ENCODE measurements around the gene SMPDL3B.

SMPDL3B gene

DNA sequence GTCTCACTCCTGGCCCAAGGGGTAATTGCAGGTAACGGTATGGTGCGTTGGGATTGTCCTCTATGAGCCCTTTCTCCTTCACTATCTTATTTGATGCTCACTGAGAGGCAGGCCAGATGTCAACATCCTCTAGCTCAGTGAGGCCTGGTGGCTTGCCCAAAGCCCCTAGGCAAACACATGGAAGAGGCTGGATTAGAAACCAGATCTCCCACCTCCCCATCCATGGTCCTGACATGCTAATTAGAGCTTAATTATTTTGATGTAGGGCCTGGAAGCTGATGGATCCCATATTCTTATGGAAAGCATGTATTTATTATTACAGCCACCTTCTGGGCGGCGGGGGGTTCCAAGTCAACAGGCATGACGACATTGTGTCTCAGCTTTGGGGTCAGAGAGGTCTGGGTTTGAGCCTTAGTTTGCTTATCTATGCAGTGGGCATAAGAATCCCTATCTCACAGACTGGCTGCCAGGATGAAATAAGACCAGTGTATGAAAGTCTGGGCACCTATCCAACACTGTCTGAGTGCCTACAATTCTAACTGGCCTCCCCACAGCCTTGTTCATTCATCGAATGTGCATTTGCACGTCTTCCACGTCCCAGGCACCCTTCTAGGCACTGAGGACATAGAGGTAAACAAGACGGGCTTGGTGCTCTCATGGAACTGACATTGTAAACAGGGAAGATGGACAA lies 6.2 kb downstream of the SMPDL3B start:
- DNase-seq, result no peak

DNA sequence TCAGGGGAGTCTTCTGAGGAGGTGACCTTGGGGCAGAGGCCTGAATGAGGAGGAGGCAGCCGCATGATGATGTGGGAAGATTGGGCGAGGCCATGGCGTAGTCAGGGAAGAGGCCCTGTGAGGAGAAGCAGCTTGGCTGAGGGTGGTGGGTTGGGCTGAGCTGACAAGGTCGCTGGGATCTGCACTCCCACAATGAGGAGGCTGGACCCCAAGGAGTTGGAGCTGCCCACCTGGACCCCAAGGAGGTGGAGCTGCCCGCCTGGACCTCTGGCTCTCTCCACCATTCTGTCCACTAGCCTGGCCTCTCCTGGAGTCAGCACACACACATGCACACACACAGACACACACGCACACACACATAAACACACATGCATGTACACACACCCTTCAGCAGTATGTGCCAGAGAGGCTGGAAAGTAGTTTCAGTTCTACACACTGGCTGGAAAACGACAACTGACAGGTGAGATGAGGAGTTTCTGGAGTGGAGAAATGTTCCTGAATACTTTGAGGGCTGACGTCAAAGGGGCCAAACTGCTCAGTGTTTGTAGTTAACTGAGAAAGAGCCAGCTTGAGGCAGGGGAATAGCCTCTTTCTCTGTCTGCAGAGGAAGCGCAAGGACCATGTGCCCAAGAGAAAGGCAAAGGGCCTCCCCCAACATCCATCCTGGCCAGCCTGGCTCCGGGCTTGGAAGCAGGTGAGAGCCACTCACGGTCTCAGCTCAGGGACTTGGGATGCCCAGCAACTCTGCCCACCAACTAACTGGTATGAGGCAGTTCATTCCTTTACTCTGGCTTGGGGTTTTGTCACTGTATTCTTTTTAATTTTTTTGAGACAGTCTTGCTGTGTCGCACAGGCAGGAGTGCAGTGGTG lies 7.1 kb downstream of the SMPDL3B start:
- DNase-seq, result no peak

DNA sequence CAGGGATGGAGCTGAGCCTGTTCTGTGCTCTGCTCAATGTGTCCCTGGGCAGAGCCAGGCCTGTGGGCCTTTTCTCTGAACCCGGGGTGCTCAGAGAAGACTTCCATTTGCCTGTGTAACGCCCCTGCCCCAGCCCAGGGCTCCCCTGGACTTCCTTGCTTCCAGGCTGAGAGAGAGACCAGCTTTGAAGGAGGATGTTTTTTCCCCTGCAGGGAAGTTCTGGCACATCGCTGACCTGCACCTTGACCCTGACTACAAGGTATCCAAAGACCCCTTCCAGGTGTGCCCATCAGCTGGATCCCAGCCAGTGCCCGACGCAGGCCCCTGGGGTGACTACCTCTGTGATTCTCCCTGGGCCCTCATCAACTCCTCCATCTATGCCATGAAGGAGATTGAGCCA lies 10.2 kb downstream of the SMPDL3B start:
- no peak for DNase-seq

DNA sequence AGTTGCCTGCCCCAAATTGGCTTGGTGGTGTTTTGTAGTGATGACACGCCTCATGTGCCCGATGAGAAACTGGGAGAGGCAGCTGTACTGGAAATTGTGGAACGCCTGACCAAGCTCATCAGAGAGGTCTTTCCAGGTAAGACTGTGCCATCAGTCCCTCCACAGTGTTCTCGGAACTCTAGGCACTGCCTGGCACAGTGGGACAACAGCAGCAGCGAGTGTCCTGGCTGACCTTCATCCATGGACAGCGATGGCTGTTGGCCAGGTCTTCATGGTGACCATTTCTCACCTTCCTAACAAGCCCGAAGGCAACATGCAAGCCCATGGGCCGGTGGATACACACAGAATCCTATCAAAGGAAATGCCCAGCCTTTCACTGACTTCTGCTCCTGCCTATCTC lies 14.2 kb downstream of the SMPDL3B start:
- no peak for DNase-seq

DNA sequence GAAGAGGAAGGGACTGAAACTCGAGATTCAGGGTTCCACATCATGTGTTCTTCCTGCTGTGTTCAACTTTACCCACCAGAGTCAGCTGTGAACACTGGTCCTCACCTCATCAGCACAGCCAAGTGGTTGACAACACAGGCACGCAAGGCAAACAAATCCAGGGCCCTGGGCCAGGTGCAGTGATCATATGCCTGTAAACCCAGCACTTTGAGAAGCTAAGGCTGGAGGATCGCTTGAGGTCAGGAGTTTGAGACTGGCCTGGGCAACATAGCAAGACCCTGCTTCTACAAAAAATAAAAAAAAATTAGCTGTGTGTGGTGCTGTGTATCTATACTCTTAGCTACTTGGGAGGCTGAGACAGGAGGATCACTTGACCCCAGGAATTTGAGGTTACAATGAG lies 16.6 kb downstream of the SMPDL3B start:
- no peak for DNase-seq

DNA sequence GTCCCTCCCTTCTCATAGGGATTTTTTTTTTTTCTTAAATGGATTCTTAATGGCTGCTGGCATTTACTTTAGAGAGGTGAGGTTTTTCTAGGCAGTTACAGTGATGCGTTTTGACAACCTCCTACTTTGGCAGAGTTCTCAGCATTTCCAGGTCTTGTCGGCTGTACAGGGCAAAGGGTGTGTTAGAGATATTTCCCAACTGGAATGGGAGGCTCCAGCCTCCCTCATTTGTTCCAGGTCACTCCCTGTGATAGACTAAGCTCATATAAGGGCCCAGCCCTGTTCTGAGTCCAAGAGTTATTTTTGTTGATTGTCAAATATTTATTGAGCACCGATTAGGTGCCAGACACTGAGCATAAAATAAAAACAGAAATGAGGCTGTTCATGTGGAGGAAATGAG lies 17.3 kb downstream of the SMPDL3B start:
- no peak for DNase-seq

DNA sequence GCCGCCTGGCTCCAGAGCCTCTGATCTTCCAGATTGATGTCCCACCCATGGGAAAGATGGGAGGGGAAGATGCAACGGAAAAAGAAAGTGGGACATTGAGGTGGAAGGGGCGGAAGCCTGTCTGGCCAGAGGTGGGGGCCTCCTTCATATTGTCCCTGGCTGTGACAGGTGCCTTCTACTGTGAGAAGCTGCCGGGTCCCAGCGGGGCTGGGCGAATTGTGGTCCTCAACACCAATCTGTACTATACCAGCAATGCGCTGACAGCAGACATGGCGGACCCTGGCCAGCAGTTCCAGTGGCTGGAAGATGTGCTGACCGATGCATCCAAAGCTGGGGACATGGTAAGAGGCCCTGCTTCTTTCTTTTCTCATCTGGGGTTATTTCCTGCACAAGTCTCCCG lies 19.4 kb downstream of the SMPDL3B start:
- no peak for DNase-seq

DNA sequence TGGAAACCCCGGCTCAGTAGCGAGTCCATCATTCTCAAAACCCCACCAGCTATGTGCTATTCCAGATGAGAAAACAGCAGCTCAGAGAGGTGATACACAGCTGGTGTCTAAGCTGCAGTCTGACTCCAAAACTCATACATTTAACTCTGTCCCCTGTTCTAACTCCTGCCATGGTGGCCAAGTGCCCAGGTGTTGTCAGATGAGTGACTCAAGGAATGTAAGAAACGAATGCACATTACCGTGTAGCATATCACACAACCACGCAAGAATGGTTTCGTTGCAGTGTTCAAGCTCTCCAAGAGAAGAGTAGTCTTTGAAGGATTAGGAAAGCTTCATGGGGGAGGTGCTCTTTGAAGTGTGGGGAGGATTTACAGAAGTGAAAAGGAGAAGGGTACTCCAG lies 20.3 kb downstream of the SMPDL3B start:
- no peak for DNase-seq

DNA sequence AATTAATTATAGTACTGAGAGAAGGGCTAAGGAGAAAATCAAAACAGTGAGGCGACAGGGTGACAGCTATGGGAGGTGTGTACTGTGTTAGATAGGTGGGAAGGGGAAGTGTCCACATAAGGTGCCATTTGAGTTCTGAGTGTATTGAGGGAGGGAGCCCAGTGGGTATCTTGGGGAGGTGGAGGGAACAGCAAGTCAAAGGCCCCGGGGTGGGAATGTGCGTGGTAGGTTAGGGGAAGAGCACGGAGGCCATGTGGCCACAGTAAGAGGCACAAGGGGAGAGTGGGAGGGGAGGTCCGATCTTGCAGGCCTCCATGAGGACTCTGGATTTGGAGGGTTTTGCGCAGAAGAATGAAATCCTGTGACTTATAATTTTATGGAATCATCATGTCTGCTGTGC lies 22.0 kb downstream of the SMPDL3B start:
- DNase-seq, result no peak

DNA sequence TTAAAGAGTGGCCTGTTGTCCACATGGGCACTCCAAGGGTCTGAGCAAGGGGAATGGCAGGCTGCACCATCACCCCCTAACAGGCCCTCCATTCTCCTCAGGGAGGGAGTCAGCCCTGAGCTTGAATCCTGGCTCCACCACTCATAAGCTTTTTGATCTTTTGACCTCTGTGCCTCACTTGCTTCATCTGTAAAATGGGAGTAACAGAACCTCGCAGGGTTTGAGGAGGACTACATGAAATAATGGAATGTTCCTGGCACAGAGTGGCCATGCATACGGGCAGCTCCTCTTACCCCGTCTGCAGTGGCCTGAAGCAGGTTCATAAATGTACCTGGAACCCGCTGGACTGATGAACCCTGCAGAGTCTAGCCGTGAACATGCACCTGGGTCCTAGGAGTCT lies 22.9 kb downstream of the SMPDL3B start:
- no peak for DNase-seq

DNA sequence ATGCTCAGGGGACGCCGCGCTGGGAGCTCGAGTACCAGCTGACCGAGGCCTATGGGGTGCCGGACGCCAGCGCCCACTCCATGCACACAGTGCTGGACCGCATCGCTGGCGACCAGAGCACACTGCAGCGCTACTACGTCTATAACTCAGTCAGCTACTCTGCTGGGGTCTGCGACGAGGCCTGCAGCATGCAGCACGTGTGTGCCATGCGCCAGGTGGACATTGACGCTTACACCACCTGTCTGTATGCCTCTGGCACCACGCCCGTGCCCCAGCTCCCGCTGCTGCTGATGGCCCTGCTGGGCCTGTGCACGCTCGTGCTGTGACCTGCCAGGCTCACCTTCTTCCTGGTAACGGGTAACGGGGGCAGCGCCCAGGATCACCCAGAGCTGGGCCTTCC lies 23.7 kb downstream of the SMPDL3B start:
- no peak for DNase-seq

DNA sequence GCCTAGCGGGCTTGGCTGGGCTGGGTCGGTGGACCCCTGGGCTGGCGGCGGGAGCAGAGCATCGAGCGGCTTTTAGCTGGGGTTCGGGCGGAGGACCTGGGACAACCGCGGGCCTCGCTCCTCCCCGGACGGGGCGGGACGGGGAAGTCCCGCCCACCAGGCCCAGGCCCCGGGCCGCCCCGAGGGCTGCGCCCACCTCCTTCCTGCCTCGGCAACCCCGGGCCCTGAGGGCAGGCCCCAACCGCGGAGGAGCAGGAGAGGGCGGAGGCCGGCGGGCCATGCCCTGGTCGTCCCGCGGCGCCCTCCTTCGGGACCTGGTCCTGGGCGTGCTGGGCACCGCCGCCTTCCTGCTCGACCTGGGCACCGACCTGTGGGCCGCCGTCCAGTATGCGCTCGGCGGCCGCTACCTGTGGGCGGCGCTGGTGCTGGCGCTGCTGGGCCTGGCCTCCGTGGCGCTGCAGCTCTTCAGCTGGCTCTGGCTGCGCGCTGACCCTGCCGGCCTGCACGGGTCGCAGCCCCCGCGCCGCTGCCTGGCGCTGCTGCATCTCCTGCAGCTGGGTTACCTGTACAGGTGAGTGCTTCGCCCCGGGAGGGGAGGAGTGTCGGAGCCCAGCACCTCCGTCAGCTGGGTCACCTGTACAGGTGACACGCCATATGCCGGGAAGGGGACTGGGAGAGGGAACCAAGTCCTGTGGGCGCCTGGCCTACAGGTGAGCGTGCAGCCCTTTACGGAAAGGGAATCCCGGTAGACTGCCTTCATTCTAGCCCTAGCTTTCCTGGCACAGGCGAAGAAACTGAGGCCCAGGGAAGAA lies 25.2 kb downstream of the SMPDL3B start, which contains the start of gene XKR8:
XKR8 (plus strand) TSS at position 182 of the 812 bp plus-strand sequence; CDS start at position 279, 97 bp downstream.
- peak; percentile 78 to 83 for DNase-seq

DNA sequence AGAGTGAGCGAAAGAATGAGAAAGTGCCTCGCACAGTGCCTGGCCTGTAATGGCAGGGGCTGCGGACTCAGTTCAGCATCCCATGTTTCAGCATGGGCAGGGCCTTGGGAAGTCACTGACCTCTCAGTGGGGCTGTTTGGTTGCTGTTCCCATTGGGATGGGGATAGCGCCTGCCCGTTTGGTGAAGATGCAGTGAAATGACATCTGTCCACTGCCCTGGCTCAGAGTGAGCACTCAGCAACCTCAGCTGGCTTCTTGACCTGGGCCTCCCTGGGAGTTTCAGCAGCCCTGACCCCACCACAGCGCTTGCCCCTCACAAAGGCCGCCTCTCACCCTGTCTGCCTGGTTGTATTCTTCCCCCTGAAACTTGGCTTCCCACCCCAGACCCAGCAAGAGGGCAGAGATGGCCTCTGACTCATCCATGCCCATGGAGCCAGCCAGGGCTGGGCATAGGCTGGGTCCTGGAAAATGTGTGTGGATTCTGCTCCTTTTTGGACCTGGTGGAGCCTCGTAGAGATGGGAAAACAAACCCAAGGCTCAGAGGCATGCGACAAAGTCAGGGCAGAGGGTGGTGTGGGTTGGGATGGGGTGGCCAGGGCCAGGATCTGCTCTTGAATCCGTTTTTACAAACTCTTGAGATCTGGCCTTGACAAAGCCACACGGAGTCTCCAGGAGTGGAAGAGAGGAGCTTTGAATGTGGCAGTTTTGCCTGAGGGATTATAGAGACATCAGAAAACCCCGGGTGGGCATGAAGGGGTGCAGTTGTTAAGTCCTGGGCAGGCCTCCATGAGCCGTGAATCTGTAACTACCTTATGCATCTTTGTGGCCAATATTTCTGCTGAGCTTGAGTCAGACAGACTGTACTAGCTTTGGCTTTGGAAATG lies 26.2 kb downstream of the SMPDL3B start:
- no peak for DNase-seq

DNA sequence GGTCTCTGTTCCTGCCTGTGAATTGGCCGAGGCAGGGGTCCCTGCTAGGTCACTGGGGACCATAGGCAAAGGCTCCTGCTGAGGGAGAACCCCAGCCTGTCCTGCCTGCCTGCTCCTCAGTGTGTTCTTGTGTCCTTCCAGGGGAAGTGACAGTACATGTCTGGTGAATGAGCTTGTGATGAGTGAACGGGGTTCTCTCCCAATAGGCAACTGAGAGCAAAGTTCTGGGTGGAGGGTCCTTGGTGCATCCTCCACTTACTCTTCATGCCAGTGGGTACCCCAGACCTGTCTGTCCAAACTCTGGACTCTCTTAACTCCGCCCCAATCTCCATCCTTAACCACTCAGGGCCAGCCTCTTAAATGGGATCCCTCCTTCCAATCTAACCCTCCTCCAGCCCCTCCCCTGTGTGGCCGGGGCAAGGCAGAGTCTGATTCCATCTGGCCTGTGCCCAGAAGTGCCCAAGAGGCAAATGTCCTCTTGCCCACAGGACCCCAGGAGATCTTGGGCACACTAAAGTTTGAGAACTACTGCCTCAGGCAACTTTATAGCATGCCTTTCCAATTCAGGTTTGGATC lies 26.9 kb downstream of the SMPDL3B start:
- DNase-seq, result no peak

DNA sequence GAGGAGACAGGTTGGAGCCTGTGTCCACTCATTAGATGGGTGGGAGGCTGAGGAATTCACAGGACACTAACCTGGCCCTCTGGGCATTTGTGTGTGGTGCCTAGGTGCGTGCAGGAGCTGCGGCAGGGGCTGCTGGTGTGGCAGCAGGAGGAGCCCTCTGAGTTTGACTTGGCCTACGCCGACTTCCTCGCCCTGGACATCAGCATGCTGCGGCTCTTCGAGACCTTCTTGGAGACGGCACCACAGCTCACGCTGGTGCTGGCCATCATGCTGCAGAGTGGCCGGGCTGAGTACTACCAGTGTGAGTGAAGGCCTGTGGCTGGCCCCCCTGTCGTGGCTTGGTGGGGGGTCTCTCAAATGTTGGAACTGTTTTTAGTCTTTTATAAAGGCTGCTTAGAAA lies 28.6 kb downstream of the SMPDL3B start:
- DNase-seq, result no peak

DNA sequence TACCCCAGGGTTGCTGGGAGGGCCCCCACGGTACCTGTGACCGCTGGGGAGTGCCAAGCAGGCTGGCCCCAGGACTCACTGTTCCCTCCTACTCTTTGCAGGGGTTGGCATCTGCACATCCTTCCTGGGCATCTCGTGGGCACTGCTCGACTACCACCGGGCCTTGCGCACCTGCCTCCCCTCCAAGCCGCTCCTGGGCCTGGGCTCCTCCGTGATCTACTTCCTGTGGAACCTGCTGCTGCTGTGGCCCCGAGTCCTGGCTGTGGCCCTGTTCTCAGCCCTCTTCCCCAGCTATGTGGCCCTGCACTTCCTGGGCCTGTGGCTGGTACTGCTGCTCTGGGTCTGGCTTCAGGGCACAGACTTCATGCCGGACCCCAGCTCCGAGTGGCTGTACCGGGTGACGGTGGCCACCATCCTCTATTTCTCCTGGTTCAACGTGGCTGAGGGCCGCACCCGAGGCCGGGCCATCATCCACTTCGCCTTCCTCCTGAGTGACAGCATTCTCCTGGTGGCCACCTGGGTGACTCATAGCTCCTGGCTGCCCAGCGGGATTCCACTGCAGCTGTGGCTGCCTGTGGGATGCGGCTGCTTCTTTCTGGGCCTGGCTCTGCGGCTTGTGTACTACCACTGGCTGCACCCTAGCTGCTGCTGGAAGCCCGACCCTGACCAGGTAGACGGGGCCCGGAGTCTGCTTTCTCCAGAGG lies 31.8 kb downstream of the SMPDL3B start:
- no peak for DNase-seq

DNA sequence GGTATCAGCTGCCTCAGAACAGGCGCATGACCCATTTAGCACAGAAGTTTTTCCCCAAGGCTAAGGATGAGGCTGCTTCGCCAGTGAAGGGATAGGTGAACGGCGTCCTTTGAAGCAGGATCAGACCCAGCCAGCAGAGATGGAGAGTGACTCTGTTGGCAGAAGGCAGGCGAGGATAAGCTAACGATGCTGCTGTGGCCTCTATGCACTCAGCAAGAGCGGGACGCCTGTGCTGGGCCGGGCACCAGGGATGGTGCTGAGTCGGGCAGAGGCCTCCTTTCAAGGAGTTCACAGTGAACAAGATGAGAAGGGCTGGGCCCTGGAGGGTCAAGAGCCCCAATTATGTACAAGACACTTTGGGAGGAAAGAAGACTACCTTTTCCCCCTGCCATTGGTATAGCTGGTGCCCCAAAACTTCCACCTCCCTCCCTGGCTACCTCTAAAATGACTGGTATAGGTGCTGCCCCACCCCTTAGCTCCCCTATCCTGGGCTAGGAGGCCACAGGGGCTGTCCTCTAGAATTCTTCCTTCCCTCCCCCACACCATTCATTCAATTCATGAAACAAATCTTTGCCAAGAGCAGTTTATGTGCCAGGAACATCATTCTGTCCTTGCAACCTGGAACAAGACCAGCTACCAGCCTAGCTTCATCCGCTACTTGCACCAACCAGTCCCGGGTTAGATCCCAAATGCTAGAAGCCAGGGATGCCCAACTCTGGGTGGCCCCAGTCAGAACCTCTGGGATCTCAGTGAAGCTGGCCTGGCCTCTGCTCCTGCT lies 32.5 kb downstream of the SMPDL3B start:
- DNase-seq, result no peak

DNA sequence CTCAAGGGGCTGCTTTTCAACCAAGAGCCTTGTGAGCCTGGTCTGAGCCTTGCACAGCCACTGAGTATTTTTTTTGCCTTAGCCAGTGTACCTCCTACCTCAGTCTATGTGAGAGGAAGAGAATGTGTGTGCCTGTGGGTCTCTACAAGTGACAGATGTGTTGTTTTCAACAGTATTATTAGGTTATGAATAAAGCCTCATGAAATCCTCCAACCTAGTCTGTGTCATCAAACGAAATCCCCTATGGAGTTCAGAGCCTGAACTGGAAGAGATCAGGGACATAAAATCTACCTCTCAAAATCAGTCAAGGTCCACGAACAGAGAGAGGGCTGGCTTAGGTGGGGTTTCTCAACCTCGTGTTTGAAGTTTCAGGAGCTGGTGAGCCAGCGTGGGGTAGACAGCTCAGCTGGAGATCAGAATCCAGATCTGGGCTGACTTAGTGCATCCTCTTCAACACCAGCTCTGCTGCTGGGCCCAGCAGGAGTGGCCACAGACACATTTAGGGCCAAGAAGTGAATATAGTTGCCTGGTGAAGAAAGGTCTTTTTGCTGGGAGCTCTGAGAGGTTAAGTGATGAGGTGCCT lies 33.2 kb downstream of the SMPDL3B start:
- DNase-seq, result no peak

DNA sequence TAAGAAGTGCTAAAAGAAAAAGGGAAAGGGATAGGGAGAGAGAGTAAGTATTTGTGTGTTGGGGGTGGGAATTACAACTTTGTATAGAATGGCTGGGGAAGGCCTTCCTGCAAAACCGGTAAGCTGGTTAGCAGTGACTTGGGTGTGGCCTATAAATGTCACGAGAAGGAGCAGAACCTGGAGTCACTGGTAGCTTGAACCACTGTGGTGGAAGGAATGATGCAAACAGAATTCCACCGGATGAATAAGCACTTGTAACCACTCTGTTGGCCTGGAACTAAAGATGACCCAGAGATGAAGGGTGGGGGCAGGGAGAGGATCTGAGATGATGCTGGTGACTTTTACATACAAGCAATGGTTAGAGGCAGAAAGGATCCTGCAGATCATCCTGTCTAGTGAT lies 33.9 kb downstream of the SMPDL3B start:
- DNase-seq, result no peak

DNA sequence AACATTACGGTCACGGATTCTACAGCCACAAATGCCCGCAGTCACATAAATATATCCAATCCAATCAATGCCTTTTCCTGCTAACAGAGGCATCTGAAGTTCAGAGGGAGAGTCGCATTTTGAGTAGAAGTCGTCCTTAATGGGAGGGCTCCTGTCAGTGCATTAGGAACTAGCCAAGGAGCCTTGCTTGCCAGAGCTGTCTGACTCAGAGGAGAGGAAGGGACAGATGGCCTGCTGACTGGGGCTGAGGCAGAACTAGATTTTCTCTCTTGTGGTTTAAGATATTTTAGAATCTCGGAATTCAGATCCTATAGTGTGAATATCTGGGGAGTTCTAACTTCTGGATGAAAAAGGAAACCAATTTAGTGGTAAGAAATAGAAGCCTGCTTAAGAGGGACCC lies 35.6 kb downstream of the SMPDL3B start:
- no peak for DNase-seq

Data from activated CD4-positive, alpha-beta T cell treated with anti-CD3 and anti-CD28 coated beads for 4 hours (primary cell).